ENCODE results near the gene CXCR2. TPM values are rescaled to one million over a fixed set of nuclear protein-coding genes. Genes with fewer than 3 reads are reported as not detected.

Gene CXCR2
- total and polyA plus RNA-seq, 10 of the 15 experiments (the other 5 are each of a cell fraction or from before 2014, with no cell fraction given), result 0.04 to 0.62 (median 0.16) TPM

DNA sequence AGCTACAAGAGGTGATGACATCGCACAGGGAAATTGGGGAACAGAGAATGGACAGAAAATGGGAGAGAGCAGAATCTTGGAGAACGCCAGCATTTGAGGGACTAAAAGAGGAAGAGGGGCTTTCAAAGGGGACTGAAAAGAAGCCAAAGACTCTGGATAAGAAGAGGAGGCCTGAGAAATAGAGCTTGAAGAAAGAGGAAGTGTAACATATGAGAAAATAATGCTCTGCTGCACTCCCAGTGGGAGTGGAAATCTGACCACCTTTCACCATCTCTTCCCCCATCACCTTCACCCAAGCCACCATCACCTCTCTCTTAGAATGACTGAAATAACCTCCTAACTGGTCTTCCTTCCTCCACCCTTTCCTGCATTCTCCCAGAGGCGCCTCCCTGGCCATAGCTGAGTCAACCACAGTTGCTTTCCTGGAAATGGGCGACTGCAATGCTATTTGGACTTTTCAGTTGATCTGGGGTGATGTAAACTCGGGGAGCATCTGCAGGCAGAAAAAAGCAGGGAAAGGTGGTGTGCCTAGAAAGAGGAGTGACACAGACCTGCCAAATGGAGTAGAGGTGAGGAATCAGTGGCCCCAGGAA lies 24.1 kb downstream of the CXCR2 start:
- FAIRE-seq (peak; percentile 88), DNase-seq (ENCODE audit: low read depth, low spot score) (peak; percentile 7), ATAC-seq (peak; percentile 74)
- intact Hi-C loops (cut with micrococcal nuclease; ENCODE audit: unreplicated experiment) (no loop called here), in situ Hi-C loops (cut with MboI) (no loop called here)
- no peak overlapping the region for H3K27ac ChIP-seq (ENCODE audit: control insufficient read depth, insufficient read depth)
- no peaks in the 10 kb centered on the region for H3K79me2 ChIP-seq (ENCODE audit: control insufficient read depth, insufficient read depth, low read length)
- peaks cover 4% of the 10 kb centered on the region for H3K4me1 ChIP-seq (ENCODE audit: control insufficient read depth, insufficient read depth, low read length)
- 19% methylated on average over 5 of the region's 5 CpGs for WGBS (ENCODE audit: insufficient coverage, insufficient replicate concordance, low lambda C conversion rate, missing lambda C conversion rate)
- TF ChIP-seq RUNX3 (IDR thresholded peaks at IDR 0.05; ENCODE audit: low read length) (peak; percentile 30; the same call in 1 of the 2 replicates), SPI1 (IDR thresholded peaks at IDR 0.05; ENCODE audit: borderline replicate concordance, insufficient read depth, low read depth, low read length) (peak; percentile 97), FOXM1 (IDR thresholded peaks at IDR 0.05; ENCODE audit: low read depth, low read length) (no peak), IKZF2 (IDR thresholded peaks at IDR 0.05) (peak; percentile 40 to 42), EED (IDR thresholded peaks at IDR 0.05; ENCODE audit: low read depth) (0 out of 2 replicates have a peak, but pooled peaks have one; percentile 15)
- TF ChIP-seq, protein P1, sequence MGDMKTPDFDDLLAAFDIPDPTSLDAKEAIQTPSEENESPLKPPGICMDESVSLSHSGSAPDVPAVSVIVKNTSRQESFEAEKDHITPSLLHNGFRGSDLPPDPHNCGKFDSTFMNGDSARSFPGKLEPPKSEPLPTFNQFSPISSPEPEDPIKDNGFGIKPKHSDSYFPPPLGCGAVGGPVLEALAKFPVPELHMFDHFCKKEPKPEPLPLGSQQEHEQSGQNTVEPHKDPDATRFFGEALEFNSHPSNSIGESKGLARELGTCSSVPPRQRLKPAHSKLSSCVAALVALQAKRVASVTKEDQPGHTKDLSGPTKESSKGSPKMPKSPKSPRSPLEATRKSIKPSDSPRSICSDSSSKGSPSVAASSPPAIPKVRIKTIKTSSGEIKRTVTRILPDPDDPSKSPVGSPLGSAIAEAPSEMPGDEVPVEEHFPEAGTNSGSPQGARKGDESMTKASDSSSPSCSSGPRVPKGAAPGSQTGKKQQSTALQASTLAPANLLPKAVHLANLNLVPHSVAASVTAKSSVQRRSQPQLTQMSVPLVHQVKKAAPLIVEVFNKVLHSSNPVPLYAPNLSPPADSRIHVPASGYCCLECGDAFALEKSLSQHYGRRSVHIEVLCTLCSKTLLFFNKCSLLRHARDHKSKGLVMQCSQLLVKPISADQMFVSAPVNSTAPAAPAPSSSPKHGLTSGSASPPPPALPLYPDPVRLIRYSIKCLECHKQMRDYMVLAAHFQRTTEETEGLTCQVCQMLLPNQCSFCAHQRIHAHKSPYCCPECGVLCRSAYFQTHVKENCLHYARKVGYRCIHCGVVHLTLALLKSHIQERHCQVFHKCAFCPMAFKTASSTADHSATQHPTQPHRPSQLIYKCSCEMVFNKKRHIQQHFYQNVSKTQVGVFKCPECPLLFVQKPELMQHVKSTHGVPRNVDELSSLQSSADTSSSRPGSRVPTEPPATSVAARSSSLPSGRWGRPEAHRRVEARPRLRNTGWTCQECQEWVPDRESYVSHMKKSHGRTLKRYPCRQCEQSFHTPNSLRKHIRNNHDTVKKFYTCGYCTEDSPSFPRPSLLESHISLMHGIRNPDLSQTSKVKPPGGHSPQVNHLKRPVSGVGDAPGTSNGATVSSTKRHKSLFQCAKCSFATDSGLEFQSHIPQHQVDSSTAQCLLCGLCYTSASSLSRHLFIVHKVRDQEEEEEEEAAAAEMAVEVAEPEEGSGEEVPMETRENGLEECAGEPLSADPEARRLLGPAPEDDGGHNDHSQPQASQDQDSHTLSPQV (IDR thresholded peaks at IDR 0.05), result no peak
- SMC1A ChIA-PET (ENCODE audit: uncharacterized antibody, unreplicated experiment), result no interaction called here
- no peaks in the 10 kb centered on the region; the same call in 2 of the 3 replicates for H3K9me3 ChIP-seq (replicated peaks; ENCODE audit: control insufficient read depth, insufficient read depth, low read length)
- BruUV-seq (replicated peaks), result no TSS peak
- RAD21 ChIA-PET (ENCODE audit: unreplicated experiment), result no interaction called here
- H3K27me3 ChIP-seq (replicated peaks in 1 of 2; ENCODE audit: control insufficient read depth in 2 of 2, insufficient read depth in 2 of 2, low read length in 1 of 2), result no peaks in the 10 kb centered on the region
- H2AFZ ChIP-seq (ENCODE audit: control insufficient read depth, low read depth, low read length), result no peak overlapping the region
- H4K20me1 ChIP-seq (ENCODE audit: control insufficient read depth, insufficient read depth), result no peaks in the 10 kb centered on the region
- H3K36me3 ChIP-seq (ENCODE audit: control insufficient read depth in 2 of 2, insufficient read depth in 2 of 2, low read length in 1 of 2), result no peaks in the 10 kb centered on the region
- CTCF ChIA-PET, result interaction anchor here (0.9 to 1.3 kb wide), 2 partner anchors 17 to 22 kb away, joined by 3 to 6 read pairs; partner anchors contain the start of gene CXCR1
- no peak overlapping the region for H3K4me2 ChIP-seq (ENCODE audit: control insufficient read depth, insufficient read depth)
- H3K4me3 ChIP-seq, result no peak overlapping the region
- POLR2A ChIA-PET, result interaction anchor here (0.6 kb wide), 1 partner anchor 345 kb away, joined by 4 read pairs; no protein-coding TSS in a partner anchor
- no peak overlapping the region for H3K9ac ChIP-seq (ENCODE audit: control insufficient read depth, insufficient read depth, low read length)
